ENCODE measurements around the gene TMEM89. TPM values are rescaled to one million over a fixed set of nuclear protein-coding genes. Genes with fewer than 3 reads are reported as not detected.

Gene TMEM89
- total and polyA plus RNA-seq, 2 of the 13 experiments (the other 11 are each of a cell fraction or from before 2014, with no cell fraction given): 0.31 to 0.59 TPM

DNA sequence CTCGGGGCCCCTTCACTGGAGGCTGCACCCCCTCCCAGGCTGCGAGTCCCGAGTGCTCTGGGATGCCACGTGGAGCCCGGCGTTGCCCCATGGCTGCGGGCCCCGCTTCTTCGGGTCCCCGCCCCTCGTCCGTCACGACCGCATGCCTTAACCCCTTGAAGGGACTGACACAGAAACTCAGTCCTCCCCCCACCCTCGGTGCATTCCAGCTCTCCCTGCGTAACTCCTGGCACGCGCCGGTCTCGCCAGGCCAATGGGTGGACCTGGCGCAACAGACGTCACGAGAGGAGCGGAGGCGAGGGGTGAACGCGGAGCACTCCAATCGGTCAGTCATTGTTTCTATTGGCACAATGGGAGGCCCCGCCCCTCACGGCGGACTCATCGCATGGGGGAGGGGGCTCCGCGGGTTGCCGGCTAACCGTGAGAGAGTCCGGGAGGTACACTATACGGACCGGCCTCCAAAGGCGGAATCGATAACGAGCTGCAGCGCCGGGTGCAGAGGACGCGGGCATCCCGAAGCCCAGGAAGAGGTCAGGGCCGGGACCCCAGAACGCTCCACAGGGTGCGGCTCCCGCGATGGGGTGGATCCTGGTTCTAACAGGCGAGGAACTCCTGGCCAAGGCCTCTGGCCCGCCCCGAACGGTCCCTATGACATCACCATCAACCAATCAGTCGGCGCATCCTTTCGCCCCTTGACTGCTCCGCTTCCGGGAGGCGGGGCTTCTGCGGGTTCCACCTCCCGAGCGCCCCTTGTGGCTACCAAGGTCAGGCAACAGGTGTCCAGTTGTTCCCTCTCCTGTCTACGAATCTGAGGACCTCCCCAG, 42.1 kb upstream of the TMEM89 start (continued):
- TF ChIP-seq, protein P1, sequence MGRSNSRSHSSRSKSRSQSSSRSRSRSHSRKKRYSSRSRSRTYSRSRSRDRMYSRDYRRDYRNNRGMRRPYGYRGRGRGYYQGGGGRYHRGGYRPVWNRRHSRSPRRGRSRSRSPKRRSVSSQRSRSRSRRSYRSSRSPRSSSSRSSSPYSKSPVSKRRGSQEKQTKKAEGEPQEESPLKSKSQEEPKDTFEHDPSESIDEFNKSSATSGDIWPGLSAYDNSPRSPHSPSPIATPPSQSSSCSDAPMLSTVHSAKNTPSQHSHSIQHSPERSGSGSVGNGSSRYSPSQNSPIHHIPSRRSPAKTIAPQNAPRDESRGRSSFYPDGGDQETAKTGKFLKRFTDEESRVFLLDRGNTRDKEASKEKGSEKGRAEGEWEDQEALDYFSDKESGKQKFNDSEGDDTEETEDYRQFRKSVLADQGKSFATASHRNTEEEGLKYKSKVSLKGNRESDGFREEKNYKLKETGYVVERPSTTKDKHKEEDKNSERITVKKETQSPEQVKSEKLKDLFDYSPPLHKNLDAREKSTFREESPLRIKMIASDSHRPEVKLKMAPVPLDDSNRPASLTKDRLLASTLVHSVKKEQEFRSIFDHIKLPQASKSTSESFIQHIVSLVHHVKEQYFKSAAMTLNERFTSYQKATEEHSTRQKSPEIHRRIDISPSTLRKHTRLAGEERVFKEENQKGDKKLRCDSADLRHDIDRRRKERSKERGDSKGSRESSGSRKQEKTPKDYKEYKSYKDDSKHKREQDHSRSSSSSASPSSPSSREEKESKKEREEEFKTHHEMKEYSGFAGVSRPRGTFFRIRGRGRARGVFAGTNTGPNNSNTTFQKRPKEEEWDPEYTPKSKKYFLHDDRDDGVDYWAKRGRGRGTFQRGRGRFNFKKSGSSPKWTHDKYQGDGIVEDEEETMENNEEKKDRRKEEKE (IDR thresholded peaks at IDR 0.05): no peak
- TF ChIP-seq ZNF180 (CRISPR knock-in tag; IDR thresholded peaks at IDR 0.05; ENCODE audit: borderline replicate concordance, low read depth) (no peak), ZNF205 (CRISPR knock-in tag; IDR thresholded peaks at IDR 0.05) (no peak), MIER3 (CRISPR knock-in tag; IDR thresholded peaks at IDR 0.05; ENCODE audit: borderline replicate concordance) (no peak), RFX1 (IDR thresholded peaks at IDR 0.05) (no peak), CCAR2 (optimal IDR thresholded peaks at IDR 0.05; ENCODE audit: low read depth, low read length) (no peak), RFXAP (CRISPR knock-in tag; IDR thresholded peaks at IDR 0.05; ENCODE audit: borderline replicate concordance) (peak; percentile 94), NCOA1 (CRISPR knock-in tag; IDR thresholded peaks at IDR 0.05) (0 out of 2 replicates have a peak, but pooled peaks have one; percentile 54), YEATS2 (CRISPR knock-in tag; IDR thresholded peaks at IDR 0.05; ENCODE audit: borderline replicate concordance) (peak; percentile 50; the same call in 1 of the 2 replicates), ZNF101 (CRISPR knock-in tag; IDR thresholded peaks at IDR 0.05; ENCODE audit: borderline replicate concordance, low read depth) (no peak), ZNF292 (CRISPR knock-in tag; IDR thresholded peaks at IDR 0.05; ENCODE audit: borderline replicate concordance, low read depth) (no peak), ZNF788 (CRISPR knock-in tag; IDR thresholded peaks at IDR 0.05; ENCODE audit: borderline replicate concordance) (peak; percentile 79), ZNF761 (CRISPR knock-in tag; conservative IDR thresholded peaks at IDR 0.05) (no peak)
- TF ChIP-seq, protein P2, sequence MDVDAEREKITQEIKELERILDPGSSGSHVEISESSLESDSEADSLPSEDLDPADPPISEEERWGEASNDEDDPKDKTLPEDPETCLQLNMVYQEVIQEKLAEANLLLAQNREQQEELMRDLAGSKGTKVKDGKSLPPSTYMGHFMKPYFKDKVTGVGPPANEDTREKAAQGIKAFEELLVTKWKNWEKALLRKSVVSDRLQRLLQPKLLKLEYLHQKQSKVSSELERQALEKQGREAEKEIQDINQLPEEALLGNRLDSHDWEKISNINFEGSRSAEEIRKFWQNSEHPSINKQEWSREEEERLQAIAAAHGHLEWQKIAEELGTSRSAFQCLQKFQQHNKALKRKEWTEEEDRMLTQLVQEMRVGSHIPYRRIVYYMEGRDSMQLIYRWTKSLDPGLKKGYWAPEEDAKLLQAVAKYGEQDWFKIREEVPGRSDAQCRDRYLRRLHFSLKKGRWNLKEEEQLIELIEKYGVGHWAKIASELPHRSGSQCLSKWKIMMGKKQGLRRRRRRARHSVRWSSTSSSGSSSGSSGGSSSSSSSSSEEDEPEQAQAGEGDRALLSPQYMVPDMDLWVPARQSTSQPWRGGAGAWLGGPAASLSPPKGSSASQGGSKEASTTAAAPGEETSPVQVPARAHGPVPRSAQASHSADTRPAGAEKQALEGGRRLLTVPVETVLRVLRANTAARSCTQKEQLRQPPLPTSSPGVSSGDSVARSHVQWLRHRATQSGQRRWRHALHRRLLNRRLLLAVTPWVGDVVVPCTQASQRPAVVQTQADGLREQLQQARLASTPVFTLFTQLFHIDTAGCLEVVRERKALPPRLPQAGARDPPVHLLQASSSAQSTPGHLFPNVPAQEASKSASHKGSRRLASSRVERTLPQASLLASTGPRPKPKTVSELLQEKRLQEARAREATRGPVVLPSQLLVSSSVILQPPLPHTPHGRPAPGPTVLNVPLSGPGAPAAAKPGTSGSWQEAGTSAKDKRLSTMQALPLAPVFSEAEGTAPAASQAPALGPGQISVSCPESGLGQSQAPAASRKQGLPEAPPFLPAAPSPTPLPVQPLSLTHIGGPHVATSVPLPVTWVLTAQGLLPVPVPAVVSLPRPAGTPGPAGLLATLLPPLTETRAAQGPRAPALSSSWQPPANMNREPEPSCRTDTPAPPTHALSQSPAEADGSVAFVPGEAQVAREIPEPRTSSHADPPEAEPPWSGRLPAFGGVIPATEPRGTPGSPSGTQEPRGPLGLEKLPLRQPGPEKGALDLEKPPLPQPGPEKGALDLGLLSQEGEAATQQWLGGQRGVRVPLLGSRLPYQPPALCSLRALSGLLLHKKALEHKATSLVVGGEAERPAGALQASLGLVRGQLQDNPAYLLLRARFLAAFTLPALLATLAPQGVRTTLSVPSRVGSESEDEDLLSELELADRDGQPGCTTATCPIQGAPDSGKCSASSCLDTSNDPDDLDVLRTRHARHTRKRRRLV (CRISPR knock-in tag; IDR thresholded peaks at IDR 0.05): peak; percentile 77; the same call in 1 of the 2 replicates
- TF ChIP-seq, protein P3, sequence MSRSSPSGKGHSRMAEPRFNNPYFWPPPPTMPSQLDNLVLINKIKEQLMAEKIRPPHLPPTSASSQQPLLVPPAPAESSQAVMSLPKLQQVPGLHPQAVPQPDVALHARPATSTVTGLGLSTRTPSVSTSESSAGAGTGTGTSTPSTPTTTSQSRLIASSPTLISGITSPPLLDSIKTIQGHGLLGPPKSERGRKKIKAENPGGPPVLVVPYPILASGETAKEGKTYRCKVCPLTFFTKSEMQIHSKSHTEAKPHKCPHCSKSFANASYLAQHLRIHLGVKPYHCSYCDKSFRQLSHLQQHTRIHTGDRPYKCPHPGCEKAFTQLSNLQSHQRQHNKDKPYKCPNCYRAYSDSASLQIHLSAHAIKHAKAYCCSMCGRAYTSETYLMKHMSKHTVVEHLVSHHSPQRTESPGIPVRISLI (CRISPR knock-in tag; IDR thresholded peaks at IDR 0.05; ENCODE audit: borderline replicate concordance): 0 out of 2 replicates have a peak, but pooled peaks have one; percentile 17
- TF ChIP-seq, protein P4, sequence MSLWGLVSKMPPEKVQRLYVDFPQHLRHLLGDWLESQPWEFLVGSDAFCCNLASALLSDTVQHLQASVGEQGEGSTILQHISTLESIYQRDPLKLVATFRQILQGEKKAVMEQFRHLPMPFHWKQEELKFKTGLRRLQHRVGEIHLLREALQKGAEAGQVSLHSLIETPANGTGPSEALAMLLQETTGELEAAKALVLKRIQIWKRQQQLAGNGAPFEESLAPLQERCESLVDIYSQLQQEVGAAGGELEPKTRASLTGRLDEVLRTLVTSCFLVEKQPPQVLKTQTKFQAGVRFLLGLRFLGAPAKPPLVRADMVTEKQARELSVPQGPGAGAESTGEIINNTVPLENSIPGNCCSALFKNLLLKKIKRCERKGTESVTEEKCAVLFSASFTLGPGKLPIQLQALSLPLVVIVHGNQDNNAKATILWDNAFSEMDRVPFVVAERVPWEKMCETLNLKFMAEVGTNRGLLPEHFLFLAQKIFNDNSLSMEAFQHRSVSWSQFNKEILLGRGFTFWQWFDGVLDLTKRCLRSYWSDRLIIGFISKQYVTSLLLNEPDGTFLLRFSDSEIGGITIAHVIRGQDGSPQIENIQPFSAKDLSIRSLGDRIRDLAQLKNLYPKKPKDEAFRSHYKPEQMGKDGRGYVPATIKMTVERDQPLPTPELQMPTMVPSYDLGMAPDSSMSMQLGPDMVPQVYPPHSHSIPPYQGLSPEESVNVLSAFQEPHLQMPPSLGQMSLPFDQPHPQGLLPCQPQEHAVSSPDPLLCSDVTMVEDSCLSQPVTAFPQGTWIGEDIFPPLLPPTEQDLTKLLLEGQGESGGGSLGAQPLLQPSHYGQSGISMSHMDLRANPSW (CRISPR knock-in tag; IDR thresholded peaks at IDR 0.05; ENCODE audit: borderline replicate concordance): no peak; the same call in 1 of the 2 replicates
